Femur (tissue), 1 donor: ENCODE measurements around the gene FRMPD3.

Experiments used
- DNase-seq: peaks from one replicate; pipeline ENCODE4 v3.0.0-alpha.2; 2017

Gene FRMPD3

DNA sequence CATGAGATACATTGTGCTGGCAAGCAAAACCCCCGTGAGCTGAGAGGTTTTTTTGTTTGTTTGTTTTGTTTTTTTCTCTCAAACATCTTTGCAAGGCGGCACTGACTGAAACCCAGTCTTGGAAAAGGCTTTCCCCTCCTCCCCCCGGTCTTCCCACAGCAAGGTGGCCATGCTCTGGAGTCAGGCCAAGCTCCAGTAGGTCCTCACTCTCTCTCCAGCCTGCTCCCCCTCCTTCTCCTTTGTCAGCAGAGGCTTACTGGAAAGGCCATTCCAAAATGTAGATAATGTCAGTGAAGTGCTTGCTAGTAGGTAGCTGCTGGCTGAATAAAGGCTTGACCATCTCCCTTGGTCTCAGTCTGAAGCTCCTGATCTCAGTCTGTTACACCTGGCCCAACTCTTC lies 32.6 kb downstream of the FRMPD3 start:
- no peak for DNase-seq

DNA sequence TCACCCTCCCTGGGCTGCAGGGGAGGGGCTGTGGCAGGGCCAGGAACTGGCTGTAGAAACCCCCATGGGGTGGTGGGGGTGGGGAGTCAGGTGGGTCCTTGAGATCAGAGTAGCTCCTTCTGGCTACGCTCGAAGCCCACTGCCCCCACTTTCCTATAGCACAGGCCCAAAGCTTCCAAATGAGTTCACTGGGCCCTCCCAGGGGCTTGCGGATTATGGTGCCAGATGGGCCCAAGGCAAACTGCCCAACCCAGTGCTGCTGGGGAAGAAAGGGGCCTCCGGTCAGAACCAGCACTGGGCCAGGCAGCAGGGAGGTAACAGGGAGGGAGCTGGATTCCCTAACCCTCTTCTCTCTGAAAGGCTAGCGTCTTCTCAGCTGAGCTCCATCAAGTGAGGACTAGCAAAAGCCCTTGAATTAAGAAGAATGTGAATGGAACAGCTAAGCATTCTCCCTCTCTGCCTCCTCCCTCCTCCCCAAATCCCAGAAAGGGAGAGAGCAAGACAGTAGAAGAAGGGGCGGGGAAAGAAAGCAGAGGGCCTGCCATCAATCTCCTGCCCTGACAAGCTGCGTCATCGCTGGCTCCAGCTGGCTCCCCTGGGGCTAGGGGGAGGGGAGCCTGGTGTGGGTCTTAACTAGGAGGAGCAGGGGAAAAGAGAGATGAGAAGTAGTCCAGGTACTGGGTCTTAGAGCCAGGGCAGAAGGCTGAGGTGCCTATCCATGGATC lies 34.7 kb downstream of the FRMPD3 start:
- peak; percentile 67 for DNase-seq

DNA sequence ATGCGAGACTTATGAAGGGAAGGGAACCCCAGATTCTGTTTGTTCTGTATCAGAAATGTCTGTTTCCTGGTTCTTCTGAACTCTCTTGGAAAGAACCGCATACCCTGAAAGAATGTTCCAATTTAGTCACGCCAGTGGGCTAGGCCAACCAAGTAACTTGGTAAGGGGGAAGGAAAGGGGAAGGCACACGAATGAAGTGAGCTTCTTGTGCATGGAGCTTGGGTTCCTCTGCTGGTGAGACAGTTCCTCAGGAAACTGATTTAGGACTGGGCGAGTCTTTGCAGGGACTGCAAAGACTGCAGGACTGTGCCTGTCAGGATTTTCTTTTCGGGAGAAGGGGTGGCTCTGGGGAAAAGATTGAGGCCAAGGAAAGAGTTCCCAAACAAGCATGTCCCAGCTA lies 35.6 kb downstream of the FRMPD3 start:
- peak; percentile 23 for DNase-seq

DNA sequence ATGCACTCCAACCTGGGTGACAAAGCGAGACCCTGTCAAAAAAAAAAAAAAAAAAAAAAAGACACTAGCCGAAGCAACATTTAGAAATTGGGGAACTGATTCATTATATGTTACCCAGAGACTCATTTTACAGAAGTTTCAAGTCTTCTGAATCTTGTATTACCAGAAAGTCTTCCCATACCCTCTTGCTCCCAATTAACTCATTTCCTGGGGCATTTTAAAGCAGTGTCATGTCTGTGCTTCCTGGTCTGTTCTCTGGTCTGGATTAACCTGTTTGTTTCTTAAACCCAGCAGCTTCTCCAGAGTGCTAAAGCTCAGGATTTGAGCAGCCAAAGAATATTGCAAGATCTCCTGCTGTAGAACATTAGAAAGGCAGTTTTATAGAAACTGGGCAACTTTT lies 43.7 kb downstream of the FRMPD3 start:
- DNase-seq = no peak

DNA sequence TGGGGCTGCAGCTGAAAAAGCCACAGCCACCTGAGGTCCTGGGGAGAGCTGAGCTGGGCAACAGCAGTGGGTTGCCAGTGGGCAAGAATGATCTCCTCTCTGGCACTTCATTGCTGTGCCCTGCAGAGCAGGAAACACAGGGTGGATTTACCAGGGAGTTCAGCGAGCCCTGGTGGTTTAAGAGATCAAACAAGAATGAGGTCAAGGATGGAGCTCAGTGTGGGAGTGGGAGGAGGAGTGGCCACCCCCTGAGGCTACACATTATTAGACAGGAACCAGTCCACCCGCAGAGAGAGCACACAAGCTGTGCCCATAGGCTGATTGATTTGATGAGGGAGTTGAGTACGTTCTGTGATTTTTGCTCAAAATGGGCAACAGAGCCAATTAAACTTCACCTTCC lies 47.3 kb downstream of the FRMPD3 start:
- DNase-seq = no peak
